Measurements from ENCODE around the gene PTCH1.

Gene PTCH1

DNA sequence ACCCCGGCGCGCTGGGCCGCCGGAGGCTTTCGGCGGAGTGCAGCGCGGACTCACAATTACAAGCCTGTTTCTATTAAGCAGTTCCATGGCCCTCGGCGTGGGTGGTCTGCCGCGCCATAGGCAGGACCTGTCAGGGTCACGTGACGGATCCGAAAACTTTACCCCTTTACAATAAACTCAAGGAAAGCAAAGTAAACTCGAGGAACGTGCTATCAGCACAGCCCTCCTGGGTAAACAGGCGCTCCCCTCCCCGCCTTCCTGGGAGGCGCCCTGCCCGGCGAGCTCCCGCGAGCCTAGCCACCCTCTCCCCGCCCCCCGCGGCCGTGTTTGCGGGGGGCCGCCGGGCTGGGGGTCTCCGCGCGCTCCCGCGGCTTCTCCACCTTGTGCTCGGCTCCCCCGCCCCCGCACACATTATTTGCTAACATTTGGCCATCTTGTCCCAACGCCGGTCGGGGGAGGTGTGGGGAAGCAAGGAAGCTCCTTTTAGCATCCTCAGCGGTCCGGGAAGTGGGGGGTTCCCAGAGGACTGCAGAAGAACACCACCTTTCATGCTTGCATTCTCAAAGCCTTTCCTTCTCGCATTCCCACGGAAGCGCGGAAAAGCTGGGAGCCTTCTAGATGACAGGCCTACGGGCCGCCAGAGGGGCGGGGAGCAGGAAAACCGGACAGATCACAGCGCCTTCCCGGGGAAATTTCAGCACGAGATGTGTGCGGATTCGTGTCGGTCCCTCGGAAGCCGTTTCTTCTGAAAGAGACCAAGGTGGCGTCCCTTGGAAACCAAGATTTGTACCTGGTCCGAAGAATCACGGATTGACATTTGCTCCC, at the start of gene PTCH1:
TSS of gene PTCH1 (minus strand) at position 238 of the 825 bp plus-strand sequence.
- peak; percentile 62 for DNase-seq

DNA sequence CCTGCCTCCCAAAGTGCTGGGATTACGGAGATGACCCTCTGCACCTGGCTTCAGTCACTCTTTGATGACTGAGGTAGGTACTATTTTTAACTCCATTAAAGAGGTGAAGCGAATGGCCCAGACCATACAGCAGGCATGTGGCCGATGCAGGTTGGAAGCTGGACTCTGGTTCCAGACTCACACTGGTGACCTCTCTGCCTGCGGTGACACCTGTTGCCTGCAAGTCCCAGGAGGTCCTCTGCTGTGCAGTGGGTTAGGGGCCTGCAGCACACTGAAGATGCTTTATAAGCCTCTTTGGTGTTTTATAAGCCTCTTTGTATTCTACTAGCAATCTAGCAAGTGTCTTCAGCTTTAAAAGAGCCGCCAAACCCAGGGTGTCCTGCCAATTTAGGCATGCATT, 49.2 kb upstream of the PTCH1 start:
- DNase-seq, result no peak

DNA sequence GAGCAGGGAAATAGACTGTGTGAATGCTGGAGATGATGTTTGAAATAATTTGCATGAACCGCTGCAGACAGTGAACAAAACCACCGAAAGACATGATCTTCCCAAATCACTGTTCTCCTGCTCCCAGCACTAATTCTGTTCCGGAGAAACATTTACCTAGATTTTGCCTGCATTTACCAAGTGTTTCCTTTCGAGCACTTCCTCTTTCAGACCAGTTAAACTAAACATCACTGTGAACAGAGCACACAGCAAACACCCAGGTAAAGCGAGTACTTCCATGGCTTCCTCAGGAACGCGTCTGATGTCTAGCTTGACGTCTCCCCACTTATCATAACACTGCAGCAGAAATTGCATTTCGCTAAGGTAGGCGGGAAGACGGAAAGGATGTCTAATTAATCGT, 45.1 kb upstream of the PTCH1 start:
- no peak for DNase-seq

DNA sequence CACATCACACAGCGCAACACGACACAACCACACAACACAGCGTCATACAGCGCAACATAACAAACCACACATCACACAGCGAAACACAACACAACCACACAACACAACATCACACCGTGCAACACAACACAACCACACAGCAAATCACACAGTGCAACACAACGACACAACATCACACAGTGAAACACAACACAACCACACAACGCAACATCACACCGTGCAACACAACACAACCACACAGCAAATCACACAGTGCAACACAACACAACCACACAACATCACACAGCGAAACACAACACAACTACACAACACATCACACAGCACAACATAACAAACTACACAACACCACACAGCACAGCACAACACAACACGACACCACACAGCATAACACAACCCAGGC, 40.4 kb upstream of the PTCH1 start:
- no peak for DNase-seq

DNA sequence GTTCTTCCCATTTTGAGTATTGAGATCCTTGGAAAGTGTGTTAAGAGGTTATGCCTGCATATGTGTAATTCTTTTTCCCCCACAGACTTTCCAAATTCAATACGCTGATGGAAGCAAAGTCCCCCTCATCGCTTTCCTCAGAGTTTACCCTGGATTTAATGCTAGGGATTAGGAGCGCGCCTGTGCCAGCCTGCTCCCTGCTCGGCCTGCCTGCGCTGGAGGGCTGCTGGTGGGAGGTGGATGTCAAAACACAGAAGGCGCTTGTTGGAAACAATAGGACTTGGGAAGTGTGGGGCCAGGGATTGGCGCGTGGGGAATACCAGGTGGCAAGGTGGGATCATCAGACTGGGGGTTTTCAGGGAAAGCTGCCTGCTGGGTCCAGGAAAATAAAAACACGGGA, 39.8 kb upstream of the PTCH1 start:
- no peak for DNase-seq

DNA sequence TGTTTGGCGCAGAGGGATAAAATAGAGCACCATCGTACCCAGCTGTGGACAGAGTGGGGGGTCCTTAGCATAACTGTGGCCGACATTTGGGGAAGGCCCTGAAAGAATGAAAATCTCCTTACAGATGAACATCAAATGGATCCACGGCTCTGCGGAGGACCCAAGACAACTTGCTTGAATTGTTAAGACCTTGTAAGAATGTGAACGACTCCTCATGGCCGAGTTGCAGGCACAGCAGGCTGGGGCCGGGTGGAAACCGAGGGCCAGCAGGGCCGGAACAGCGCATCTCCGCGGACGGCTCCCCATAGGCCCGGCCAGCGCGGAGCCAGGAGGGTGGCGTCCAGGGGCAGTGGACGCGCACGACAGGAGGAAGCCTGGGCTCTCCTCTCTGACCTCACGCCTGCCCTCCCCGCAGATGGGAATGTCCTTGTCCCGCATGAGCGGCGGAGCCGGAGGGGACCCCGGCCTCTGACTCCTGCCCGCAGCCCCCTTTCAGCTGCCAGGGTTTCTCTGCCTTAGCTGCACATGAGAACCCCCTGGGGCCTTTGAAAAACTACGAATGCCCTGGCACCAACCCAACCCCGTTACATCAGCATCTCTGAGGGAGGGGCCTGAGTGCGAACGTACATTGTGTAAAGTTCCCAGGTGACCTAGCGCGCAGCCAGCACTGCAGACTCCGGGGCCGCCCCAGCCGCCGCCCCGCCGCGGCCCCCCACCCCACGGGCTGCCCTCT, 36.2 kb upstream of the PTCH1 start:
- peak; percentile 78 for DNase-seq

DNA sequence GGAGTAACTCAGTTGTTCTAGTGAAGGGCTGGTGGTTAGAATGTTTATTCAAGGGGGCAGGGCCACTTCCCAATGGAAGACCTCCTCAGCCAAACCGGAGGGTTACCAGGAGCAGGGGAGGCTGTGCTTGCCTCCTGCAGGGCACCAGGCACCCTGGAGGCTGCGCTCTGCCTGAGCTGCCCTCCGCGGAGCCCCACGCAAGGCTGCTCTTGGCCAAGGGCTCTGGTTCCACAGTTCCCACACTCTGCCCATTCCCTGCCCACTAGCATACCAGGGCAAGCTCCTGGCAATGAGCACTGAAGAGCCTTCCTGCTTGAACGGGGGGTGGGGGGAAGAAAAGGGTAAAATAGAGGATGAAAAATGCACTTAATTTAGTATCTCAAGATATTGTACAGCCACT, 35.5 kb upstream of the PTCH1 start:
- no peak for DNase-seq

DNA sequence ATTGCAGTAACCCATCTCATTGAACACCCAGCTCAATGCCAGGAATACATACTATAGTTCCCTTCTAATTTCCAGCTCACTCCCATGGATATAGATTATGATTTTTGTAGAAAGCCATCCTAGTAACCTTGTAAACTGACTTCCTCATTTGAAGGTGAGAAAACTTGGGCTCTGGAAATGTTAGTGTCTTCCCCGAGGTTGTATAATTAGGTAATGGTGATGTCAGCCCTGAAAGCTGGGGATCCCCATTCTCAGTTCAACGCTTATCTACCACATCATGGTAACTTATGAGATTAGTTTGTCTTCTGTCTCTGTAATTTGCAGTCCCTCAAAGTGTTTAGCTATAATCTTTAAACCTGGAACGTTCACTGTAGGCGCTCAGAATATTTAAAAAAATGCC, 34.6 kb upstream of the PTCH1 start:
- no peak for DNase-seq

DNA sequence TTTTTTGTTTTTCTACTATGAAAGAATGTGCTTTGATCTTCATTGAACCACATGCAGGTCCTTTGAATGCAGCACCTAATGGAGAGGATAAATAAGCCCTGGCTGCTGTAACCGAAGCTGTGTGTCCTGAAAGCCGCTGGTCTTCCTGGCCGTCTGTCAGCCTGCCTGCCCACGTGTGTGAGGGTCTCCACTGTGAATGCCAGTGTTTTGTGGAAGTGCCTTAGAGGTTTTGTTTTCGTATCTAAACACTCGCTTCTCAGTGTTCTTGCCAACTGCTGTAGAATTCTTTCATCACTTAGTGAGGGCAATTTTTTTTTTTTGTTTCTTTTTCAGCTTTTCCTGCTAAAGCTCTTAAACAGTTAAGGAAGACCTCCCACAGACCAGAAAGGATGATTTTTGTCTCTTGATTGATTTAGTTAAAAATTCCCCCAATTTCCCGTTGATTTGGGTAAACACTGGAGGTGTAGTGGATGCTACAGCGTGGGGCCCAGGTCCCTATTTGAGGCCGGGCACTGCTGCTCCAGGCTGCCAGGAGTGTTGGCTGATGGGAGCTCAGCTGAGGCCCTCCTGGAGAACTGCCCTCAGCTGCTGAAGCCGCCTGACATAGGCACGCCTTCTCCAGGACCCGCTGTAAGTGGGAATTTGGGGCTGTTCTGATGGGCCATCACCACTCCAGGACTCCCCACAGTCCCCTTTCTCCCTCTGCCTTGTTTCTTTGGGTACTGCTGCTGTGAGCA, 29.2 kb upstream of the PTCH1 start:
- no peak for DNase-seq

DNA sequence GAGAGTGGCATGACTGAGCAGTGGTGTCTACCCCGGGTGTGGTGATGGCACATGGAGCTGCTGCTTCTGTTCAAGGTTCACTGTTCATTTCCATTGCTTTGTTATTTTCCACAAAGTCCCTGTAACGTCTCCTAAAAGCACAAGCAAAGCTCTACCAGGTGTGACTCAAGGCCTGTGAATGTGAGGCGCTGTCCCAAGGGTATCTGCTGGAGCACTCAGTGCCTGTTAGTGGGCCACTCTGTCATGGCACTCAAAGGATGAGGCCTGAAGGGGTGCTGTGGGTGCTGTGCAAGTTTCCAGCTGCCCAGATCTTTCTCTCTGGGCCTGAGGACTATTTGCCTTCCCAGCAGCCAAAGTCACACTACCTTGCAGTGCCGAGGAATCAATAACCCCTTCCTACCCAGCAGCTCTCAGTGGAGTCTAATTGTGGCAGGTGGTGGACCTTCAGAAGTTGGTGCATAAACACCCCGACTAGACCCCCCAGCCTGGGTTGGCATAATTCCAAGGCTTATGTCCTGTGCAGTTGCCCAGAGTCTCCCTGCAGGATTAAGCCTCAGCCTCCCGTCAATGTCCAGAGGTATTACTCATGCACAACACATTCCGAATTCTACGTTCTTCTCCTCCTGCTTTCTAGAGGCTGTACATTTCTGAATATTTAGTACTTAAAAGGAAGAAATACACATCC, 17.4 kb upstream of the PTCH1 start:
- no peak for DNase-seq

DNA sequence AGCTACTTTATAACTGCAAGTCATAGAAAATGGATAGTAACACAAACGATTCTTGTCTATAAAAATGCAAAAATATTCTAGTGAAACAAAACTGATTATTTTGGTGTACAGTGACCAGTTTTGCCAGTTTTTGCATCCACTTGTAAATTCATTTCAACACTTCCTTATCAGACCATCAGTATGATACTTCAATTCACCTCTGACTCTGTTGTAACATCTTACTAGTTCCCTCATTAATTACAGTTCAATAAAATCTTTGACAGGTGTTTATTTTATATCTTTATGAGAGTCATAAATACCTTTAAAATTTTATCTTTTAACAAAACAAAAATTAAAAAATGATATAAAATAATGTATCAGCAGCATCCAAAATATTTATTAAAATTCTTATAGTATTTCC, 13.1 kb upstream of the PTCH1 start:
- no peak for DNase-seq

DNA sequence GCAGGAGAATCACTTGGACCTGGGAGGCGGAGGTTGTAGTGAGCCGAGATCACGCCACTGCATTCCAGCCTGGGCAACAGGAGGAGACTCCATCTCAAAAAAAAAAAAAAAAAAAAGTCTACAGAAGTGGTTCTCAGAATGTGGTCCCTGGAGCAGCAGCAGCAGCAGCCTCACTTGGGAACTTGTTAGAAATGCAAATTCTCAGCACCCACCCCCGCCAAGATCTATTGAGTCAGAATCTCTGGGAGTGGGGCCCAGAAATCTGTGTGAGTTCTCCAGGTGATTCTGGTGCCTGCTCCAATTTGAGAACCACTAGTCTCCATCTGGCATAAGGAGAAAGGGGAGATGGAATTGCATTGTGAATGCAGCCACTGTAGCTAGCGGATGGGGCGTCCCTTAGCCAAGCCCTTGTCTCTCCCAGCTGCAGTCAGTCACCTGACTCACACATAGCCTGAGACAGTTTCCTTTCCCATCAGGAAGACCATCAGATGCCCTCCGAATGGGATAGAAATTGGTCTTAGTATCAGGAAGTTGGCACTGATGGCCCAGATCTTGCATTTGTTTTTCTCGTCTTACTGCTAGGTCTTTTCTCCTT, 12.2 kb upstream of the PTCH1 start:
- DNase-seq, result no peak

DNA sequence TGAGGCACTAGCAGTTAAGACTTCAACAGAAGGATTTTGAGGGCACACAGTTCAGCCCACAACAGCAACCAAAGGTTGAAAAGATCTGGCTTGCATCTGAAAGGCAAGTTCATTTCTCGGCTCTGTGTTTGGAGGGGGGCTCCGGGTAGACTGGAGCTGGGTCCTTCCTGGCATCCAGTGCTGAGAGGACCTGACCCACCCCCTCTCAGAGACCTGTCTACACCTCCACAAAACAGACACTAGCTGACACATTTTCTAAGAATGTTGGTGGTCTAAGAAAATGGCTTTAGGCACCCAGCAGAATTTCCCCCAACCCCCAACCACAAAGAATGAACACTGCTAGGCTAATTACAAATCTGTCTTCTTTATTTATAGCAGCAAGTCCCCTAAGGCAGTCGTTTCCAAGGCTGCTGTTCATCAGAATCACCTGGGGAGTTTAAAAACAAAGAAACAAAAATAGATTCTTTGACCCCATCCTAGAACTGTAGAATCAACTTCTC, 6.2 kb upstream of the PTCH1 start:
- DNase-seq, result no peak

DNA sequence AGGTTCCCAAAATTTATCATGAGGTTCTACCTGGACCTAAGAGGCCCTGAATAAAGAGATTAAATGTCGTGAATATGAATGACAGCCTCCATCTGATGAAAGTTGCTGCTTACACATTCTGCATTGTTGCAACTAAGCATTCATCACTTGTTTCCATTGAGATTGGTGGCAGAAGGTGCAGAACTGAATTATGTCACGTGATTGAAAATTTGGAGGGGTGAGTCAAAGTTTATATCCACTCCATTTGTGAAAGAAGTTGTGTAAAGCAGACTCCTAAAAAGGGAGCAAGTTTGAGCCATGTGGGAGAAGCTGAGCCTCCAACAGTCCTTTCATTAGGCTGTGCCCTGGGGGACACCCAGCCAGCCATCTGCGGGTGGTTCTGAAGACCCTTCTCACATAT, 4.9 kb upstream of the PTCH1 start:
- DNase-seq, result no peak

DNA sequence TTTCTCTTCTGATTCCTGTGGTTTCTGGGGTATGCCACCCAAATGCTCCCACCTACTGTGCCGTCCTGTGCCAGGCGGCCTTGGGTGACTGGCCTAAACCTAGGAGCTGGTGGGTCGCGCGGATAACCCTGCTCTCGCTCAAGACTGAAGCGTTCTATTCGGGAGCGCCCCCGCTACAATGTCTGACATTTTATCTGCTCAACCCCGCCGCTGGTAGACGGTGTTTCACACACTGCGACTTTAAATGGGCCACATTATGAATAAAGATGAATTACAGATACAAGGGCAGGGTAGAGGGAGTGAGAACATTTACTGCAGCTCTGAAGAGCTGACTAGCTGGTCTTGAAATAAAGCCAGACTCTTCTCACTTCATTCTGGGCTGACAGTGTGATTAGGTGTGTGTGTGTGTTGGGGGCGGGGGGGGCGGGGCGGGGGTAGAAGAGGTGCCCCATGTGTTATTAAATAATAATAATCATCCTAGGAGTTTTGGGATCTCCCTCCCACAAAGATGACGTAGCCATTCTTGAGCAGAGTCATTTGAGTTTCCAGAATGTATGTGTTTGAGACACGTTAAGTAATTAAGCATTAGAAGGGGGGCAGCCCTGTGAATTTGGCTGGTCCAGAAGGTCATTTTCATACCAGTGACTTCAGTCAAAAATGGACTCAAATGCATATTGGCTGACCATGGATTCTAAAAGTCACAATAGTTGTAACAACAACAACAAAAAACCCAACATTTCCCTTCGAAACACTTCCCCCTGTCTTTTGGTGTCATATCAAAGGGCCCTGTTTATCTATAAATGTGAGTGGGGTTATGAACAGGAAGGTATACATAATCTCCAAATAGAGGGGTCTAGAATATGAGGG, 1.0 kb upstream of the PTCH1 start:
- no peak for DNase-seq

DNA sequence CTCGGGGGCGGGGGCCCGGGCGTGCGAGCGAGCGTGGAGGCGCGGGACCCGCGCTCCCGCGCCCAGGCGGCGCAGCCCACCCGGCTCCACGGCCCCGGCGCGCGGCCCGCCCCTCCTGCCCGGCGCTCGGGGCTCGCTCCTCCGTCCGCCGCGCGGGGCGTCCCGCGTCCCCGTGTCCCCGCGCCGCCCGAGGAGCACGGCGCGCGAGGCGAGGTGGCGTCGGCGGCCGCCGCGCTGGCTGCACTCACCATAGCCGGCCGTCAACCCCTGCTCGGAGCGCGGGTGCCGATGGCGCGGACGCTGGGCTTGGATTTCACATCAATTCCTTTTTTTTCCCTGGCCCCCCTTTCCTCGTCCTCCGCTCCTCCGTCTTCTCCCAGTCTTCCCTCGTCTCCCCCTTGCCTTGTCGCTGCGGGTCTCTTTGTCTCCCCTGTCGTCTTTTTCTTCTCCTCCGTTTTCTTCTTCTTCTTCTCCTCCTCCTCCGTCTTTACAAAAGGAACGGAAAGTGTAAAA, 494 bp downstream of the PTCH1 start:
- peak; percentile 53 for DNase-seq

DNA sequence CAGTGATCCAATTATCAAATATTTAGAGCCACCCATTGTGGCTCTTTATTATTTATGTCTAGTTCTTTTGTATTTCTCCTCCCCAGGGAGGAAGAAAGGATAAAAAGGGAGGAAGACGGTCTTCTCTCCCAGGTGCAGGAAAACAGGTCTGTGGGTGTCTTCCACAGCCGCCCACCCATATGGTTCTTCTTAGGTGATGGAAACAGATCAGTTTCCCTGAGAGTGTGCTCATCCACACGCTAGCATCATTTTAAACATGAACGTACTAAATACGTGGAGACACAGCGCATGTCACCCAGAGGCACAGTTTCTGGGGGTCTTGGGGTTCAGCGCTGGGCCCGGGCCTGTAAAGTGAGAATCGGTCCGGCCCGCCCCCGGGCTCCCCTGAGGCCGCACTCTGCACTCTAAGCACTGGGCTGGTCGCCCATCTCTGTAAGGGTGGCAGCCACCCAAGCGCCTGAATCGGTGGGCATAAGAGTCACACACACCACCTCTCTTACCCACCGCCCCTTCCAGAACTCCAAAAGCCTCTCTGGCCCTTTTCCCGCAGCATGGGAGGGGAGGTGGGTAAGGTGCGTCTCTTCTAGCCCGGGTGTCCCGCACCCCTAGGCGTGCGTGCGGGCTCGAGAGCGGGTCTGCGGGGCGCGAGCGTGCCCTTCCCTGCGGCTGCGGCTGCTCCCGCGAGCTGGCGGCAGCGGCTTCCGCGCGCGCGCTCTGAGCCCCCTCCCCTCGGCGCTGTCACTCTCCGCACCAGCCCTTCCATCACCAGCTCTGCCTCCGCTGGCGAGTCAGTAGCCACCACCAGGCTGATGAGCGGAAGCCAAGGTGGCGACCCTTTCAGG, 1.3 kb downstream of the PTCH1 start:
- DNase-seq, result peak; percentile 40

DNA sequence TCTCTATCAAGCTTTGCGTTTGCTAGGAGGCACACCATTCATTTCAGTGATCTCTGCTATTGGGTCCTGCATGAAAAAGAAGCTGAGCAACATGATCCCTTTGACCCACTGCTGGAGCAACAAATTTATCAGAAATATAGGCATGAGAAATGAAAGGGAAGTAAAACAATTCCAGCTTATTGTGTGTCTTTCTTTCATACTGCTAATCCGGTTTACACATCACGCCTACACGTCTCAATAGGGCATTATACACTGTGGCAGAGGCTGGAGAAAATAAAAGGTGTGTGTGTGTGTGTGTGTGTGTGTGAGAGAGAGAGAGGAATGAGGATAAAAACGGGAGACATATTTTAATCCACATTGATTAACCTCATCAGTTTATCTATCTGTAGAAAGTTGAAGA, 2.4 kb downstream of the PTCH1 start:
- no peak for DNase-seq

DNA sequence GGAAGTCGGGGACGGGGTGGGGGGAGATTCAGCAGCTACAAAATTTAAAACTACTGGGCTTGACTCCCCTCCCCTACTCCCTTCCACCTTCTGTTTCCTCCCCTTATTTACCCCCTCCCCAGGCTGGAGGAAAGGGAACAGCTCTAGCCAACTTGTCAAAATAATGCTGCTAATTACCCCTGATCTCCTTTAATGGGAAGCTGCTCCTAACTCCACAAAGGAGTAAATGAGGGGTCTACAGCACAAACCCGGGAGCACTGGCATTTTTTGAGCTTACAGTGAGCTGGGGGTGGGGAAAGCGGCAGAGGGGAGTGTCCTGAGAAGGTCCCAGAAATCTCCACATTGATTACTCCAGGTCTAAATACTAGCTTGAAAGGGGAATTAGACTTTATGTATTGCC, 3.1 kb downstream of the PTCH1 start:
- no peak for DNase-seq

DNA sequence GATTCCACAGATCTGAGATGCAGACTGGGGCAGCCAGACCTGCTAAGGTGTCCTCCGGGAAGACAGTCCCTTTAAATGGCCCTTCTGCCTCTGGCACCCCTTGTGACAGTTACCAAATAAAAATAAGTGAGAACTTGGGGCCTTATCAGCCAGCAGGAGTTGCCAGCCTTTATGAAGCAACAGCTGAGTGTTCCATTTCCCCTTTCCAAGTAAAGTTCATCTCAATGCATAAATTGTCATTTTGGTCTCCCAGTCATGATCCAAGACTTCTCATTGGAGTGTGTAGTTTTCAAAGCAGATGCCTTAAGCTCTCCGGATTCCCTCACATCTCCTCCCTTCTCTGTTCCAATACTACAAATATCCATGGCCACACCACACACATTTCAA, 4.1 kb downstream of the PTCH1 start:
- DNase-seq, result no peak
